Medulla oblongata (tissue), 1 donor: ENCODE measurements around the gene GNB4.

ENCODE experiments used
- DNase-seq: peaks from one replicate; pipeline ENCODE4 v3.0.0-alpha.2; 2015; ENCODE audit errors: extremely low spot score

GNB4 gene

GRCh38 chr3:179363332-179363731 lies 87.9 kb downstream of the GNB4 start:
- DNase-seq, result no peak

GRCh38 chr3:179355996-179356395 lies 95.3 kb downstream of the GNB4 start:
- no peak for DNase-seq

GRCh38 chr3:179348325-179349013 lies 102.8 kb downstream of the GNB4 start:
- DNase-seq, result no peak

GRCh38 chr3:179347345-179348194 lies 103.7 kb downstream of the GNB4 start, which contains the start of gene MFN1:
Gene MFN1, plus strand, starts transcription at chr3:179347709. Its CDS starts 1,143 bp downstream, at chr3:179348852.
- DNase-seq, result peak; percentile 98
